H9 (cell line): ENCODE measurements around the gene ABCA3. TPM values are rescaled to one million over a fixed set of nuclear protein-coding genes. Genes with fewer than 3 reads are reported as not detected.

ENCODE experiments used
- DNase-seq: peaks from one replicate; pipeline ENCODE4 v3.0.0-alpha.2; 2017
- H2AFZ ChIP-seq: one replicate; pipeline ENCODE4 v1.6.1; 2013; ENCODE audit warnings: mild to moderate bottlenecking, low read length, control low read depth, moderate library complexity
- H2AK5ac ChIP-seq: 2 replicates; pipeline ENCODE4 v1.6.1; 2013; ENCODE audit warnings: low read length, control low read depth, mixed read lengths; ENCODE audit not compliant: insufficient read length
- H2BK120ac ChIP-seq: one replicate; pipeline ENCODE4 v1.6.1; 2013; ENCODE audit warnings: low read depth, mild to moderate bottlenecking, low read length, control low read depth, inconsistent platforms; ENCODE audit not compliant: poor library complexity, severe bottlenecking
- H2BK12ac ChIP-seq: 2 replicates; pipeline ENCODE4 v1.6.1; 2013; ENCODE audit warnings: low read length, control low read depth, mixed read lengths, low read depth; ENCODE audit not compliant: insufficient read length
- H2BK15ac ChIP-seq: 2 replicates; pipeline ENCODE4 v1.6.1; 2013; ENCODE audit warnings: low read depth, low read length, control low read depth
- H2BK20ac ChIP-seq: one replicate; pipeline ENCODE4 v1.6.1; 2013; ENCODE audit warnings: low read depth, mild to moderate bottlenecking, low read length, control low read depth, inconsistent platforms; ENCODE audit not compliant: poor library complexity, severe bottlenecking
- H2BK5ac ChIP-seq: 2 replicates; pipeline ENCODE4 v1.6.1; 2013; ENCODE audit warnings: low read length, control low read depth, mixed read lengths; ENCODE audit not compliant: insufficient read length
- H3K14ac ChIP-seq: 2 replicates; pipeline ENCODE4 v1.6.1; 2013; ENCODE audit warnings: low read length, control low read depth; ENCODE audit not compliant: insufficient read depth
- H3K18ac ChIP-seq: 2 replicates; pipeline ENCODE4 v1.6.1; 2013; ENCODE audit warnings: low read depth, mild to moderate bottlenecking, mixed read lengths, low read length, control low read depth; ENCODE audit not compliant: insufficient read length
- H3K23ac ChIP-seq: 2 replicates; pipeline ENCODE4 v1.6.1; 2013; ENCODE audit warnings: low read length, control low read depth, mixed read lengths, low read depth; ENCODE audit not compliant: insufficient read length
- H3K23me2 ChIP-seq: 2 replicates; pipeline ENCODE4 v1.6.1; 2013; ENCODE audit warnings: low read depth, mild to moderate bottlenecking, mixed read lengths, low read length, control low read depth; ENCODE audit not compliant: insufficient read length, poor library complexity, severe bottlenecking
- H3K27ac ChIP-seq: 2 replicates; pipeline ENCODE4 v1.5.1; 2013; ENCODE audit warnings: low read length, control low read depth, mixed read lengths, low read depth; ENCODE audit not compliant: insufficient read length
- H3K27me3 ChIP-seq: 2 replicates; pipeline ENCODE4 v1.6.1; 2013; ENCODE audit warnings: low read length, control low read depth, inconsistent platforms; ENCODE audit not compliant: insufficient read depth
- H3K4ac ChIP-seq: 2 replicates; pipeline ENCODE4 v1.6.1; 2013; ENCODE audit warnings: low read depth, mild to moderate bottlenecking, control low read depth, inconsistent platforms, low read length, moderate library complexity
- H3K4me1 ChIP-seq: 2 replicates; pipeline ENCODE4 v1.6.1; 2013; ENCODE audit warnings: low read length, control low read depth, inconsistent platforms; ENCODE audit not compliant: insufficient read depth
- H3K4me2 ChIP-seq: 2 replicates; pipeline ENCODE4 v1.6.1; 2013; ENCODE audit warnings: low read length, control low read depth, mixed read lengths; ENCODE audit not compliant: insufficient read length, insufficient read depth
- H3K56ac ChIP-seq: 2 replicates; pipeline ENCODE4 v1.6.1; 2013; ENCODE audit warnings: low read depth, mild to moderate bottlenecking, mixed read lengths, low read length, control low read depth; ENCODE audit not compliant: insufficient read length
- H3K79me1 ChIP-seq: 2 replicates; pipeline ENCODE4 v1.6.1; 2013; ENCODE audit warnings: low read depth, mild to moderate bottlenecking, moderate library complexity, low read length, control low read depth, inconsistent platforms; ENCODE audit not compliant: insufficient read depth, poor library complexity, severe bottlenecking
- H3K79me2 ChIP-seq: 2 replicates; pipeline ENCODE4 v1.6.1; 2013; ENCODE audit warnings: low read length, control low read depth, inconsistent platforms; ENCODE audit not compliant: insufficient read depth
- H3K9ac ChIP-seq: 2 replicates; pipeline ENCODE4 v1.6.1; 2013; ENCODE audit warnings: low read length, control low read depth, mixed read lengths; ENCODE audit not compliant: insufficient read length; ENCODE audit errors: extremely low read depth
- H3K9me3 ChIP-seq: one replicate; pipeline ENCODE4 v1.6.1; 2013; ENCODE audit warnings: low read depth, low read length, inconsistent platforms; ENCODE audit not compliant: control insufficient read depth
- H3T11ph ChIP-seq: one replicate; pipeline ENCODE4 v1.6.1; 2013; ENCODE audit warnings: mild to moderate bottlenecking, low read length, control low read depth, inconsistent platforms
- H4K20me1 ChIP-seq: one replicate; pipeline ENCODE4 v1.6.1; 2013; ENCODE audit not compliant: control insufficient read depth, insufficient read length, insufficient read depth
- H4K5ac ChIP-seq: 2 replicates; pipeline ENCODE4 v1.6.1; 2013; ENCODE audit warnings: low read depth, mild to moderate bottlenecking, mixed read lengths, low read length, control low read depth; ENCODE audit not compliant: insufficient read length
- H4K8ac ChIP-seq: replicated peaks from 2 replicates; pipeline ENCODE4 v1.6.1; 2013; ENCODE audit warnings: low read length, control low read depth, mixed read lengths, low read depth; ENCODE audit not compliant: insufficient read length
- H4K91ac ChIP-seq: 2 replicates; pipeline ENCODE4 v1.6.1; 2013; ENCODE audit warnings: low read depth, mild to moderate bottlenecking, moderate library complexity, mixed read lengths, low read length, control low read depth; ENCODE audit not compliant: insufficient read length
- H3K27ac Mint-ChIP-seq, 3 experiments: 2 replicates in 2 of 3; 3 replicates in 1 of 3; pipeline ENCODE4 v1.8.0; 2020 to 2021; ENCODE audit warnings: mixed read lengths in 3 of 3, mild to moderate bottlenecking in 1 of 3, moderate library complexity in 1 of 3
- H3K27me3 Mint-ChIP-seq: 2 replicates; pipeline ENCODE4 v1.8.0; 2021; ENCODE audit warnings: low read depth, mild to moderate bottlenecking, moderate library complexity, mixed read lengths
- H3K36me3 Mint-ChIP-seq, 3 experiments: 2 replicates in 2 of 3; 3 replicates in 1 of 3; pipeline ENCODE4 v1.8.0; 2020 to 2021; ENCODE audit warnings: low read depth in 3 of 3, mixed read lengths in 3 of 3; ENCODE audit not compliant: insufficient read depth in 1 of 3
- H3K4me1 Mint-ChIP-seq, 2 experiments: 2 replicates each; pipeline ENCODE4 v1.8.0; 2020; ENCODE audit warnings: mixed read lengths in 2 of 2
- H3K4me3 Mint-ChIP-seq, 2 experiments: 2 replicates in 1 of 2; 3 replicates in 1 of 2; pipeline ENCODE4 v1.8.0; 2020 to 2021; ENCODE audit warnings: mild to moderate bottlenecking in 2 of 2, mixed read lengths in 2 of 2, moderate library complexity in 1 of 2
- H3K9me3 Mint-ChIP-seq, 2 experiments: 2 replicates in 1 of 2; 3 replicates in 1 of 2; pipeline ENCODE4 v1.8.0; 2020; ENCODE audit warnings: mild to moderate bottlenecking in 2 of 2, mixed read lengths in 2 of 2, moderate library complexity in 1 of 2
- CTCF ChIP-seq: fragments of 200-600 bp; sonication (generic); conservative IDR thresholded peaks from 3 replicates; pipeline ENCODE4 v1.8.0; 2021; ENCODE audit warnings: antibody characterized with exemption, mild to moderate bottlenecking
- WGBS: extraction: QIAGEN DNeasy Blood & Tissue Kit; methylation state at CpG from one replicate; pipeline ENCODE4 v1.1.7; 2013; ENCODE audit warnings: missing lambda C conversion rate, low lambda C conversion rate, mixed read lengths; ENCODE audit not compliant: insufficient read length; ENCODE audit errors: extremely low coverage; 5-methylcytosine and 5-hydroxymethylcytosine counted together
- total RNA-seq: library from RNA; stranded (reverse); gene quantifications from 2 replicates; pipeline ENCODE4 v1.2.1, GENCODE V29; 2021

Gene ABCA3
- total RNA-seq, 1 experiment from 2014 or later: 8.0 TPM

- H3K27ac Mint-ChIP-seq: no peak overlapping the region
- no peak overlapping the region for H4K8ac ChIP-seq
- no peak overlapping the region for H3K23ac ChIP-seq
- H3K9me3 Mint-ChIP-seq: no peaks in the 10 kb centered on the region
- H3K4me1 ChIP-seq: peaks cover 2% of the 10 kb centered on the region; the same call in 1 of the 2 replicates
- H3K79me2 ChIP-seq: peaks cover 22% of the 10 kb centered on the region
- H3K14ac ChIP-seq: no peak overlapping the region
- no peak overlapping the region for H3K56ac ChIP-seq
- H3K4me1 Mint-ChIP-seq: peaks cover 19 to 20% of the 10 kb centered on the region in 2 experiments
- no peak overlapping the region for H2BK120ac ChIP-seq
- no peaks in the 10 kb centered on the region for H3K27me3 ChIP-seq
- no peak overlapping the region for H2BK15ac ChIP-seq
- no peaks in the 10 kb centered on the region for H3K9me3 ChIP-seq
- H3K4me3 Mint-ChIP-seq: peak overlapping the region; percentile 87 to 90
- no peak overlapping the region for H3K18ac ChIP-seq
- H4K91ac ChIP-seq: no peak overlapping the region
- peaks cover 7 to 22% (median 21%) of the 10 kb centered on the region in 3 experiments; a peak in 6 of 7 replicates for H3K36me3 Mint-ChIP-seq
- H3K79me1 ChIP-seq: no peaks in the 10 kb centered on the region
- no peaks in the 10 kb centered on the region for H4K20me1 ChIP-seq
- no CpG with 5 or more reads among the region's 9 CpGs for WGBS
- no peak overlapping the region for H3K9ac ChIP-seq
- H4K5ac ChIP-seq: no peak overlapping the region
- no peak overlapping the region for H3K4me2 ChIP-seq
- H2BK5ac ChIP-seq: no peak overlapping the region
- no peak overlapping the region for H3T11ph ChIP-seq
- no peak overlapping the region for H3K27ac ChIP-seq
- H2BK12ac ChIP-seq: no peak overlapping the region
- H2AK5ac ChIP-seq: no peak overlapping the region
- peaks cover 3% of the 10 kb centered on the region; the same call in 1 of the 2 replicates for H3K27me3 Mint-ChIP-seq
- no peak overlapping the region for H2BK20ac ChIP-seq
- H3K23me2 ChIP-seq: no peaks in the 10 kb centered on the region
- H2AFZ ChIP-seq: no peak overlapping the region
- TF ChIP-seq CTCF: no peak
- DNase-seq: no peak
- H3K4ac ChIP-seq: no peak overlapping the region
Observed at GRCh38 chr16:2270070-2270462, 70.5 kb downstream of the ABCA3 start.
